HG03442 (cell line): ENCODE data around the gene TOM1L2.

Experiments used
- ATAC-seq: cut with Tn5 transposase; IDR thresholded peaks from one replicate; pipeline ENCODE4 v1.9.1; 2021; ENCODE audit warnings: mild to moderate bottlenecking, moderate library complexity; ENCODE audit not compliant: unreplicated experiment

TOM1L2 gene

GRCh38 chr17:17823433-17824118 is 148.6 kb downstream of the TOM1L2 start:
- peak; percentile 72 for ATAC-seq

GRCh38 chr17:17822616-17823015 is 149.6 kb downstream of the TOM1L2 start:
- ATAC-seq: no peak

- ATAC-seq: no peak
Measured at GRCh38 chr17:17822189-17822588, 150.0 kb downstream of the TOM1L2 start.

DNA sequence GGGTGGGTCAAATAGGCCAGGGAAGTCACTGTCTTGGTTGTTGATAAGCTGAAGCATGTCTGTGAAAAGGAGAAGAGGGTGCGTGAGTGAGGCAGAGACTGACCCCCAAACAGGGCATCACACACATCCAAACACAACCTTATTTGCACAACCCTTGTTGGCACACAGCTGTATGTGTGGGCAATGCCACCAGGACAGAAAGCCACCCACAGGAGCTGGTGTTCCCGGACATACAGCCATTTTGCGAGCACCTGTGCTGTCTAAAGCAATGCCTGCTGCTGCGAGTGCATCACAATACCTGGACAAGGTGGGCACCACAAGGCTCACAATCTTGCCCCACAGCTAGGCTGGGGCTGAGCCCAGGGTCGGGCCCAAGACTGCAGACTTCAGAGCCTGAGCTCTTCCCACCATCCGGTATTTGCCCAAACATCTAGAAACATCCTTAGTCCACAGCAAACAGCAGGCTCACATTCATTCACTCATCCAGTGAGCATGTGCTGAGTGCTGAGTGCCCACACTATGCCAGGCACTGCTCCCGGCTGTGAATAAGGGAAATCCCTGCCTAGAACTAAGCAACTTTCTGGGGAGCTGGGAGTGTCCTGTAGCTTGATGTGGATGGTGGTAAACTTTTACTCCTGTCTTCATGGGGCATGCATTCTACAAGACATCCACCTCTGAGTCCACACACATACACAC is 151.6 kb downstream of the TOM1L2 start:
- ATAC-seq: no peak

- no peak for ATAC-seq
Measured at GRCh38 chr17:17820046-17820445, 152.2 kb downstream of the TOM1L2 start.

DNA sequence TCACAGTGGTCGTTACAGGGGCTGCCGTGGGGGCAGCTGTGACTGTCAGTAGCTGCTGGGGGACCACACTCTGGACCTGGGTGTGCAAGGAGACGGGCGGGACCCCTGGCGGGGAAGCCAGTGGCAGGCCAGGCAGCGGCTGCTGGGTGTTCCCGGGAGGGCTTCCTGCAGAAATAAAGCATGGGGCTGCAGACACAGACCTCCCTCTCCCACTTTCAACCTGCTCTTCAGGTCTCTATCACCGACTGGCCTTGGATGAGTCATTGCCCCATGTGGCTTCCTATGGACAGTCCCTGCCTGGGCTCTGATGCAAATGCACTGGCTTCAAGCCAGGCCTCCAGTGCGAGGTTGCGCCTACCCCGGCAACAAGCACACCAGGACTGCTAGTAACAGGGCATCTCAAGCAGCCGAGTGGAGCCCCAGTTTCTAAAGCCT is 152.6 kb downstream of the TOM1L2 start:
- ATAC-seq: peak; percentile 47

- ATAC-seq: no peak
Measured at GRCh38 chr17:17819111-17819510, 153.1 kb downstream of the TOM1L2 start.

DNA sequence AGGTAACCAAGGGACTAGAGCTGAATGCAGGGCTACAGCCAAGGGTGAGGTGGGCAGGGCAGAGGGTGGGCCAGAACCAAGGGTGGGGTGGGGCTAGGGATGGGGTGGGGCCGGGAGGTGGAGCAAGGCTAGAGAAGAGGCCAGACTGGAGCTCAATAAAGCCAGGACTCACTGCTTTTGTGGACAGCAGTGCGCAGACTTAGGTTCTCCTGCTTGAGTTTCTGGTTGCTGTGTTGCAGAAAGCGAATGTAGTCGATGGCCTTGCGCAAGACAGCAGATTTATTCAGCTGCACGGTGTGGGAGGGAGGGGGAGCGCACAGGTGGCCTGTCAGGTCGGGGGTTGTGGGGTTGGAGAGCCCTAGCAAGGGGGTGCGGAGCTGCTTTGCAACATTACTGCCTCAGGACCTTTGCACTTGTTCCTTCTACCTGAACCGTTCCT is 154.1 kb downstream of the TOM1L2 start:
- no peak for ATAC-seq

- ATAC-seq: no peak
Measured at GRCh38 chr17:17817552-17817947, 154.7 kb downstream of the TOM1L2 start.

- ATAC-seq: no peak
Measured at GRCh38 chr17:17816831-17817551, 155.2 kb downstream of the TOM1L2 start.

DNA sequence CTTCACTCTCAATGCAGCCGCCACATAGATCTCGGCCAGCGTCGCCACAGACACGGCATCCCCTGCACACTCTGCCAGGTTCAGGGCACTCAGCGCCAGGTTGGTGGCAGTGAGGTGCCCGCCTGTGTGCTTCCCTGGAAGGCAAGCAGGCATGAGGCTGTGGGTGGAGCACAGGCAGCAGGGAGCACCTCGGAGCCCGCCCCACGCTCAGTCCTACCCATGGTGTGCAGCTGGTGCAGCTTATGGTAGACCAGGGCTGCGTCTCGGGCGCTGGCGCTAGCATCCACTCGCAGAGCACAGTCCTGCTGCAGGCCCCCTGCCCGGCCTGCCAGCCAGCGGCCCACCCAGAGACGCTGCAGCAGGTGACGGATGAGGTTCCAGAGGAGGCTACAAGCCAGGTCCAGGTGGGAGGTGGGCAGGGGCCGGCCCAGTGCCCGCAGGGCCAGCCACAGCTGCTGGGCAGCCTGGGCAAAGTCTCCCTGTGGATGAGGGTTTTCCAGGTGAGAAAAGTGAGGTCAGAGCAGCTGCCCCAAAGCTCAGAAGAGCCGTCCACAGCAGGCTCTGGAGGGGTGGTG is 155.9 kb downstream of the TOM1L2 start:
- ATAC-seq: no peak

DNA sequence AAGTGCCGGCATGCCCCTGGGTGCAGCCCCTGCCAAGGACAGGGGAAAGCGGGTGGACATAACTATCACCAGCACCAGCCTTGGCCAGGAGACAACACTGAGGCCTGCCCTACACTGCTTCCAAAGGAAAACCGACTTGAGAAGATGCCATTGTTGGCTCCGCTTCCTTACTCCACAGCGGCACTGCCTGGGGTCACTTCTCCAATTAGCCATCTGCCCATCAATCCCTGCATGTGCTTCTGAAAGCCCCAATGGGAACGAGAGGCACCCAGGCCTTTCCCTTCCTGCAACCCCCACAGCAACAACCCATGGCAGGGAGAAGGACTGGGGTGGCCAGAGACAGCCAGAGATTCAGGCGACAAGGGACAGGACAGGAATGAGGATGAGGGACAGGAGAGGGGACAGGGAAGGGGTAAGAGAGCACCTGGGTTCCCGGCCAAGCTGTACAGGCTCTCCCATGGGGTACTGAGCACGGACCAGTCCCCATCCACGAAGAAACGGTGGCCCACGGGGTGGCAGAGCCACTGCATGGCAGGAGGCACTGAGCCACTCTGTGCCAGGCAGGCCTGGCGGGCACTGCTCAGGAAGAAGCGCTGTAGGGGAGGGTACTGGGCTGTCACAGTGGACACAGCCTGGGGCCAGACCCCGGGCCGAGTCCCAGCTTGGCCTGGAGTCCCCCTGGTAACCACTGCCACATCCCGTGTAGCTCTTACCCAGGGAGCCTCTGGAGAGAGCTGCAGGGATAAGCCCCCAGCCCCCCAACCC is 156.6 kb downstream of the TOM1L2 start:
- no peak for ATAC-seq

GRCh38 chr17:17815062-17815406 is 157.2 kb downstream of the TOM1L2 start:
- no peak for ATAC-seq

GRCh38 chr17:17814162-17815061 is 157.8 kb downstream of the TOM1L2 start:
- ATAC-seq: no peak

DNA sequence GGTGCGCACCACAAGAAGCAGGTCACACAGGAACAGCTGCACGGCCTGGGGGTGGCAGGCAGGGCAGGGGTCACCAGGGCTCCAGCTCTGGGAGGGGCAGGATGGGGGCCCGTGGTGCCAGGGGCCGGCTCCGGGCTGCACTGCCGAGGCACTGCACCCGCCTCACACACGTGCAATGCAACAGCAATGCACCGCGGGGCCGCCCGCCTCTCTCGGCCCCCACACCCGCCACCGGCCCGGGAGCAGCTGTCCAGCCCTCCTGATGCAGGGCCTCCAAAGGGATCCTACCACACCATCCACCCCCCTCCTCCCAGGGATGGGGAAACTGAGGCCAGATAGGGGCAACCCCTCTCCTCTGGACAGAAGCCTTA is 158.5 kb downstream of the TOM1L2 start:
- ATAC-seq: no peak

- no peak for ATAC-seq
Measured at GRCh38 chr17:17813055-17813724, 159.0 kb downstream of the TOM1L2 start.

GRCh38 chr17:17812211-17813054 is 159.8 kb downstream of the TOM1L2 start:
- ATAC-seq: no peak
